ENCODE data around the gene RRP8.

- TF ChIP-seq CTCF (conservative IDR thresholded peaks at IDR 0.05), result no peak
- no peak for TF ChIP-seq EZH2 (IDR thresholded peaks at IDR 0.05; ENCODE audit: low read depth)
These were observed 16.7 kb downstream of the RRP8 start for GRCh38 chr11:6586434-6587359.
